Left lung (tissue), 10 donors: Measurements from ENCODE around the gene PTPRN2. TPM values are rescaled to one million over a fixed set of nuclear protein-coding genes. Genes with fewer than 3 reads are reported as not detected.

Experiments
- ATAC-seq: fragments of 200-7000 bp; cut with Tn5 transposase; one replicate; pipeline ENCODE4 v1.9.1; 2020; ENCODE audit warnings: moderate library complexity
- DNase-seq, 4 donors: peaks; one replicate each; pipeline ENCODE4 v3.0.0-alpha.2; 2013 to 2020
- H3K27ac ChIP-seq, 2 donors: fragments of 200-600 bp; sonication (generic) in 1 of 2; one replicate each; pipeline versions ENCODE4 v1.5.0 to v1.8.0; 2020 to 2021
- H3K27me3 ChIP-seq, 2 donors: fragments of 200-600 bp; sonication (generic) in 1 of 2; one replicate each; pipeline versions ENCODE4 v1.5.0 to v1.8.0; 2020 to 2021
- H3K36me3 ChIP-seq, 2 donors: fragments of 200-600 bp; sonication (generic) in 1 of 2; one replicate each; pipeline versions ENCODE4 v1.5.0 to v1.8.0; 2020 to 2021
- H3K4me1 ChIP-seq, 2 donors: fragments of 200-600 bp; one replicate each; pipeline ENCODE4 v1.8.0; 2021
- H3K4me3 ChIP-seq, 2 donors: fragments of 200-600 bp; sonication (generic) in 1 of 2; one replicate each; pipeline versions ENCODE4 v1.5.0 to v1.8.0; 2020 to 2021; ENCODE audit warnings: mild to moderate bottlenecking in 1 of 2
- H3K9me3 ChIP-seq, 2 donors: fragments of 200-600 bp; sonication (generic) in 1 of 2; one replicate each; pipeline versions ENCODE4 v1.5.0 to v1.8.0; 2020 to 2021
- CTCF ChIP-seq, 2 donors: fragments of 200-600 bp; sonication (generic) in 1 of 2; IDR thresholded peaks; one replicate each; pipeline versions ENCODE4 v1.5.0 to v1.8.0; 2021; ENCODE audit warnings: antibody characterized with exemption in 2 of 2
- intact Hi-C, 2 donors: fragments of 100-400 bp; cut with DNase I; formaldehyde crosslinking; loops; one replicate each; pipeline versions ENCODE4 v1.11.2 to v1.14.2; 2022
- polyA plus RNA-seq, 6 donors: library from polyadenylated mRNA; unstranded; fragments of 120-200 nt; gene quantifications; one replicate each; pipeline ENCODE4 v1.2.1, GENCODE V29; 2013; ENCODE audit not compliant: insufficient read length in 6 of 6
- total RNA-seq, 2 donors: library from RNA; stranded (reverse); fragmentation: NEBNext Ultra II Directional; extraction: Animal tissue kit (Norgen Biotek cat#: 25700); gene quantifications; one replicate each; pipeline ENCODE4 v1.2.1, GENCODE V29; 2021
- donor health status: DM: no; HTN: yes; CAD: no.
- donor health status: DM: no; HTN: no; CAD: no.

PTPRN2 gene
- total and polyA plus RNA-seq, 8 donors = 4.0 to 7.8 (median 6.8) TPM

- peaks cover 0 to 6% of the 10 kb centered on the region in 2 donors for H3K9me3 ChIP-seq
- intact Hi-C loops = no loop called here
- H3K27ac ChIP-seq = no peak overlapping the region
- DNase-seq (no peak), ATAC-seq (no peak)
- H3K27me3 ChIP-seq = peaks cover 0 to 26% of the 10 kb centered on the region in 2 donors
- peaks cover 0 to 6% of the 10 kb centered on the region in 2 donors for H3K4me1 ChIP-seq
- TF ChIP-seq CTCF (IDR thresholded peaks at IDR 0.05) = no peak
- no peaks in the 10 kb centered on the region for H3K36me3 ChIP-seq
- H3K4me3 ChIP-seq = no peak overlapping the region
Observed at GRCh38 chr7:157879391-157879790, 708.2 kb downstream of the PTPRN2 start.

GRCh38 chr7:157877298-157878090 is 710.1 kb downstream of the PTPRN2 start:
- DNase-seq = peak in 1 of 4 donors; percentile 45
- peaks cover 0 to 6% of the 10 kb centered on the region in 2 donors for H3K4me1 ChIP-seq
- intact Hi-C loops = no loop called here

GRCh38 chr7:157876469-157877285 is 710.9 kb downstream of the PTPRN2 start:
- Histone ChIP-seq H3K36me3 (no peaks in the 10 kb centered on the region), H3K27me3 (peaks cover 0 to 40% of the 10 kb centered on the region in 2 donors), H3K9me3 (no peaks in the 10 kb centered on the region), H3K4me1 (peaks cover 0 to 6% of the 10 kb centered on the region in 2 donors), H3K4me3 (no peak overlapping the region), H3K27ac (no peak overlapping the region)
- ATAC-seq (no peak), DNase-seq (peak in 1 of 4 donors; percentile 68)
- intact Hi-C loops = no loop called here
- no peak for TF ChIP-seq CTCF (IDR thresholded peaks at IDR 0.05)

More at GRCh38 chr7:157877298-157878090, 710.1 kb downstream of the PTPRN2 start:
- no peak for TF ChIP-seq CTCF (IDR thresholded peaks at IDR 0.05)
- Histone ChIP-seq H3K27me3 (peaks cover 0 to 40% of the 10 kb centered on the region in 2 donors), H3K4me3 (no peak overlapping the region), H3K9me3 (no peaks in the 10 kb centered on the region), H3K36me3 (no peaks in the 10 kb centered on the region), H3K27ac (no peak overlapping the region)
- no peak for ATAC-seq

GRCh38 chr7:157875230-157876179 is 712.1 kb downstream of the PTPRN2 start:
- Histone ChIP-seq H3K36me3 (no peaks in the 10 kb centered on the region), H3K9me3 (no peaks in the 10 kb centered on the region), H3K4me1 (peaks cover 0 to 6% of the 10 kb centered on the region in 2 donors), H3K27me3 (peaks cover 0 to 40% of the 10 kb centered on the region in 2 donors), H3K27ac (no peak overlapping the region), H3K4me3 (no peak overlapping the region)
- intact Hi-C loops = no loop called here
- DNase-seq (peak in 1 of 4 donors; percentile 85), ATAC-seq (peak; percentile 68)
- TF ChIP-seq CTCF (IDR thresholded peaks at IDR 0.05) = peak; percentile 36 to 71
